HG02642 (cell line): Measurements from ENCODE around the gene TMEM161B.
"Not testable (repeated sequence)": the region's sequence is repeated elsewhere in the genome, so short reads cannot be mapped to it uniquely, and the experiment has no call there.

Source experiments
- ATAC-seq: cut with Tn5 transposase; IDR thresholded peaks from one replicate; pipeline ENCODE4 v1.9.1; 2021; ENCODE audit warnings: mild to moderate bottlenecking; ENCODE audit not compliant: unreplicated experiment, poor library complexity

Gene TMEM161B

GRCh38 chr5:88250010-88250409, 18.6 kb downstream of the TMEM161B start:
- no peak for ATAC-seq

GRCh38 chr5:88248743-88249540, 19.7 kb downstream of the TMEM161B start:
- ATAC-seq, result no peak

DNA sequence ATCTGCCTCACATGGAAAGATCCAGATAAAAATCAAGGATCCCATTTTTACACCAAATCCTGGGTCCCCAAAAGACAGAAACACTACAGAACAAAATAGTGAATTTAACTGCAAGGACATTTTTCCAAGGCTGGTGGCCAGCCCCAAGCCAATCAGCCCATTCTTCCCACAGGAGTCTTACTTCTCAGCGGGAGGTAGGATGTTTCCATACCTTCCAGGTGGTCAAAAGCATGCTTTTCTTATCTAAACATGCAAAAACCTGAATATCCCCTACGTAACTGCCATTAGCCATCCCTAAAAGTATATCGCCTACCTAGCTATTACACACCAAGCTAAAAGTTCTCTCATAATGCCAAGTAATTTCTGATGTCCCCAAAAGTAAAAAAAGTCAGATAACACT, 20.6 kb downstream of the TMEM161B start:
- ATAC-seq, result no peak

- ATAC-seq, result no peak
These were observed 22.8 kb downstream of the TMEM161B start for GRCh38 chr5:88245893-88246244.

DNA sequence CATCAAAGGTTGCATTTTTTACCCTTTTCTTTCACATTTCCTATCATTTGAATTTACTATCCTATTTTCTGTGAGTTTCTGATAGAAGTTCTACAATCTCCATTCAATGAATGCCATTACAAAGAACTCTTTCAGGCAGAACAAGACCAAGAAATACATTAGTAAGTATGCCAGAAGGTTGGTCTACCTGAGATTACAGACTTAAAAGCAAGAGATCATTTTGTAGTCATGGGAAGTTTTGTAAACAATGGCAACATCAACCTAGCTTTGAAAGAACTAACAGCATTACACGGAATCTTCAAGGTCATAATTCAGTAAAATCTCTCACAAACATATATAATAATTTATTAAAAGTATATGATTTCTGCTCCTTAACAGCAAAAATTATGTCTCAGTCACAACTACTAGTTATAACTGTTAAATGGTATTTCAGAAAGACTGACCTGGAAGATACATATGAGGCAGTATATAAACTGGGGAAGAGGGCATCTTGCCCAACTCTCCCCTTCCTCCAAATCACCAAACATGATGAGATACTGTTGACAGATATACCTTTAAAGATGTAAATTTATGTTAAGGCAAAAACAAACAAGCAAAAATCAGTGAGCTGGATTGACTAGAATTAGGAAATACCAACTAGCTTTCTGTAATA, 23.3 kb downstream of the TMEM161B start:
- no peak for ATAC-seq

DNA sequence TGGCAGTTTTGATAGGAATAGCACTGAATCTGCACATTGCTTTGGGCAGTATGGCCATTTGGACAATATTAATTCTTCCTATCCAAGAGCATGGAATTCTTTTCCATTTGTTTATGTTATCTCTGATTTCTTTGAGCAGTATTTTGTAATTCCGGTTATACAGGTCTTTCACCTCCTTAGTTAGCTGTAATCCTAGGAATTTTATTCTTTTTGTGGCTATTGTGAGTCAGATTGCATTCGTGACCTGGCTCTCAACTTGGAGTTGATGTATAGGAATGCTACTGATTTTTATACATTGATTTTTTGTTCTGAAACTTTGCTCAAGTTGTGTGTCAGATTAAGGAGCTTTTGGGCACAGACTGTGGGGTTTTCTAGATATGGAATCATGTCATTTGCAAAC, 24.0 kb downstream of the TMEM161B start:
- no peak for ATAC-seq

DNA sequence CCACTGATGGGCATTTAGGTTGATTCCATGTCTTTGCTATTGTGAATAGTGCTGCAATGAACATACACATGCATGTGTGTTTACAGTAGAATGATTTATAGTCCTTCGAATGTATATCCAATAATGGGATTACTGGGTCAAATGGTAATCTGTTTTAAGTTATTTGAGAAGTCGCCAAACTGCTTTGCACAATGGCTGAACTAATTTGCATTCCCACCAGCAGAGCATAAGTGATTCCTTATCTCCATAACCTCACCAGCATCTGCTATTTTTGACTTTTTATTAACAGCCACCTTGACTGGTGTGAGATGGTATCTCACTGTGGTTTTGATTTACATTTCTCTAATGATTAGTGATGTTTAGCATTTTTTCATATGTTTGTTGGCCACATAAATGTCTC, 25.2 kb downstream of the TMEM161B start:
- ATAC-seq, result not testable (repeated sequence)

DNA sequence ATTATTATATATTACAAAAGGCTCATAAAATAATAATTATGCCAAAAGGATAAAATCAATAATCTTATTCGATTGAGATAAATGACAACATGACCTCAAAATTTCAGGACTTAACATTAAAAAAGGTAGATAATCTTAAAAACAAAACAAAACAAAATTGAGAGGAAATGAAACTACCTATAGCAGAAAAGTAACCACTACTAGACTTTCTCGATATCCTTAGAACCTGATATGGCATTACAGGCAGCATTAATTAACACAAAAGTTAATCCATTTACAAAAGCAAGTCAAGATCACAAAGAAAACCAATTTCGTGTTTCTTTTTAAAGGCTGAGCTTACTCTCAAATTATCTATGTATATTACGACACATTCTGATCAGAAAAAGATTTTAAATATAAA, 29.9 kb downstream of the TMEM161B start:
- no peak for ATAC-seq

- ATAC-seq, result no peak
These were observed 31.6 kb downstream of the TMEM161B start for GRCh38 chr5:88236866-88237642.

DNA sequence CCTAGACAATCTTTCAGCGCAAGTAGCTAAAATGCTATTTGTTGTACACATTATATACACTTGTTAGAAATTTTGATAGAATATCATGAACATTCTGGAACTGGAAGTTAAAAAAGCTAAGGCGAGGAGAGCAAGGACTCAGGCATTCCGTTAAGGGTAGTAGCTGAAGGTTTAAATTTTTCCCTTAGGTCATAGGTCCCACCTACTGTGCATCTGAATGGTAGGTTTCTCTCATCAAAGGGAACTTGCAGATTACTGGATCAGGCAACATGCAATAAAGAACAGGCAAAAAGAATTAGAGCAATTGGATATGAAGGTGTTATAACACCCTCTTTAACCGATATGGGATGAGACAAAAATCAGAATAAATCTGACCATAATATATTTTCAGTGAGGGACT, 32.8 kb downstream of the TMEM161B start:
- ATAC-seq, result no peak

DNA sequence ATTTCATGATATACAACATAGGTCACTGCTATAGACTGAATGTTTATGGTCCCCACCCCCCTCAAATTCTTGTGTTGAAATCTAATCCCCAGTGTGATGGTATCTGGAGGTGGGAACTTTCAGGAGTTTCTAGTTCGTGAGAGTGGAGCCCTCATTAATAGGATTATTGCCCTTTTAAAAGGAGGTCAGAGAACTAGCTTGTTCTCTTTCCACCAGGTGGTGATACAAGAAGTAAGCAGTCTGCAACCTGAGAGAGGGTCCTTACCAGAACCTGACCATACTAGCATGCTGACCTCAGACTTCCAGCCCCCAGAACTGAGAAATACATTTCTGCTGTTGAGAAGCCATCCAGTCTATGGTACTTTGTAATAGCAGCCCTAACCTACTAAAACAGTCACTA, 33.3 kb downstream of the TMEM161B start:
- ATAC-seq, result no peak

DNA sequence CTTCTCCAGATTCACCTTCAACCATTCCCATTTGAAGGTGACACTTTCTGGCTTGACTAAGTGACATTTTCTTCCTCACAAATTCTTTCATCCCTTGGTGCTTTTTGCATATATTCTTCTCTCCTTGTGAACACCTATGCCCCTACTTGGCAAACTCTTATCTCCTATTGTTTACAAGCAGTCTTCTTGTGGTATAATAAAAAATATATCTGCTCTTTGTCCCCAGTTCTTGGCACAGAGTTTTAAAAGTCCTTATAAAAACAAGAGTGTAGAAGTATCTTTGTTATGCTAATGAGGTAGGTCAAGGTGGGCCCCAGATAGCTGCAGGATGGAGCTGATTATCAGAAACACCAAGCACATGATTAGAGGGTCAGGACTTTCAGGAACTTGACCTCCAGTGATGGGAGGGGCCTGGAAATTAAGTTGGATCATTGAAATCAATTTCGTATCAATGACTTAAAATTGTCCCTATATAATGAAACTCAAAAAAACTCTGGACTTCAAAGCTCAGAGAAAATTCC, 38.0 kb downstream of the TMEM161B start:
- ATAC-seq, result no peak

- ATAC-seq, result peak; percentile 79
These were observed 41.7 kb downstream of the TMEM161B start for GRCh38 chr5:88226881-88227450.

- peak; percentile 67 for ATAC-seq
These were observed 54.0 kb downstream of the TMEM161B start for GRCh38 chr5:88214655-88215054.

GRCh38 chr5:88207575-88207974, 61.1 kb downstream of the TMEM161B start:
- no peak for ATAC-seq

DNA sequence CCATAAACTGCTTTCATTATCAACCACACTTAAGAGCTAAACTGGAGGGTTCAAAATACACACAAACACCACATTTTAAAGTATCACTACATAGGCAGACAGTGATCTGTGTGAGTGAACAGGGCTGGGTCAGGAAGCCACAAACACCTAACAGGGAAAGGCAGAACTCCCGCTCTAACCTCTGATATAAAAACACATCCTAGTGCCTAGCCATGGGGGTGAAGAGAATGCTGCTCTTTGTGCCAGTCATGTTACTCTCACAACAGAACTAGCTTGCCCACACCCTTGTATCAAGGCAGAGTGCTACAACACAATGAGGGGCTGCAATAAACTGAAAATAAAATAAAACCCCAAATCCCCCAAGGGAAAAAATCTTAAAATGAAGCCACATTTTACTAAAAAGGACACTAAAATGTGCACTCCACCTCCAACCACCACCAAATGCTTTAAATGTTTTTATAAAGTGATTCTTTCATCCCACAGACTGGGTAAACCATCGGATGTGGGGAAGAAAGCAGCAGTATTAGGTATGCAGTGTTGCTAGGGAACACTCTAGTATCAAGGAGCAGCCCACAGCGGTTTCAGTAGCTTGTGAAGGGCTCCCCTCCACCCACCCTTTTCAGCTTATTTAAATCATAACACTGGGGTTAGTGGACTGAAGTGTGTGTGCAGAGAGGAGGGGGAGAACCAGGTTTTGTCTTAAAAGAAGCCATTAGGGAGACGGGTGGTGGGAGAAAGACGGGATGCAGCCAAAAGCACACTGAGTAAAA, 64.5 kb downstream of the TMEM161B start:
- ATAC-seq, result no peak

DNA sequence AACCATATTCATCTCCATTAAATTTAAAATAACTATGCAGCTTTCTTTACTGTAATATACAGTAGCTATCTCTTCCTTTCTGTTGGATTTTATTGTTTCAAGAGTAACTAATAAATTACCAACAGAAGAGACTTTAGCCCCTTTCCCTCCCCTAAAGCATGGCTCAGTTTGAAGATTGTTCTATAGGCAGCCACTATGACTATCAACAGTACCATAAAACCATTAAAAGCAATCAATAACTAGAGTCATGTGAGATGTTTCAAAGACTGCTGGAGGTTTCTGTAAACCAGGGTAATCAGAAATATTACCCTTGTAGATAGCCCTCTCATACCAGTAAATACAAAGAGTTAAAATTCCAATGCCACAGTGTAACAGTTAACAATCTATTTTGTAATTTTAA, 73.0 kb downstream of the TMEM161B start:
- ATAC-seq, result no peak

GRCh38 chr5:88193896-88194295, 74.7 kb downstream of the TMEM161B start:
- no peak for ATAC-seq

DNA sequence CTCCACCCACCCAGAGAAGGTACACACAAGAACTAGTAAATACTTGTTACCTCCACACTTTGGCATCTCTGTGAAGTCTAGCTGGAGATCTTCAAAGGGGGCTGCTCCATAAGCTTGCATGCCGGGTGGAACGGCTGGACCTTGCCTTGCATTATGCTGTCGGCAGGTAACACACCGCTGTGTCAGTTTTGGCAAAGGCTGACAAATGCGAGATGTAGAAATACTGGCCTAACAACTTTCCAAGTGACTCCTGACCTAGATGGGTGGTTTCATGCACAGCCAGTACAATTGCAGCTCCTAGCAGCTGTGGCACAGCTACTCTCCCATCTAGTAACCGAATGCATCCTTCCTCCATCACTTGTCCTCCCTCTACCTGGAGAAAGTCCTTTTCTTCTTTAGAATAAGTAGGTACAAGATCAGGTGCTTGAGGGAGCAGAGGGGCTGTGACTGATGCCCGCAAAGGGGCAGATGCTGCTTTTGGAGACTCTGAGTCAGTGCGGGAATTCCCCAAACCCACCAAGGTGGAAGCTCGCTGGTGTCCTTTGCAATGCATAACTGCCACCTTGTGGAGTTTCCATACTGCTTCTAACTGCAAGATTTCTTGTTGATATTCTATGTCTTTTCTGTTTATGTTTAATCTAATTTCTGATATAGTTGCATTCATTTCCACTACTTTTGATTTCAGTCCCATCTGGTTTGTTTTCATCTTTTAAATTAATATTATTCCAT, 78.4 kb downstream of the TMEM161B start:
- no peak for ATAC-seq
